NCI-H1092 (cell line): ENCODE measurements around the gene SPATA18.

Source experiments
- DNase-seq: peaks from one replicate; lab custom pipeline; 2025; lab: John Stamatoyannopoulos, UW

The SPATA18 gene, protein sequence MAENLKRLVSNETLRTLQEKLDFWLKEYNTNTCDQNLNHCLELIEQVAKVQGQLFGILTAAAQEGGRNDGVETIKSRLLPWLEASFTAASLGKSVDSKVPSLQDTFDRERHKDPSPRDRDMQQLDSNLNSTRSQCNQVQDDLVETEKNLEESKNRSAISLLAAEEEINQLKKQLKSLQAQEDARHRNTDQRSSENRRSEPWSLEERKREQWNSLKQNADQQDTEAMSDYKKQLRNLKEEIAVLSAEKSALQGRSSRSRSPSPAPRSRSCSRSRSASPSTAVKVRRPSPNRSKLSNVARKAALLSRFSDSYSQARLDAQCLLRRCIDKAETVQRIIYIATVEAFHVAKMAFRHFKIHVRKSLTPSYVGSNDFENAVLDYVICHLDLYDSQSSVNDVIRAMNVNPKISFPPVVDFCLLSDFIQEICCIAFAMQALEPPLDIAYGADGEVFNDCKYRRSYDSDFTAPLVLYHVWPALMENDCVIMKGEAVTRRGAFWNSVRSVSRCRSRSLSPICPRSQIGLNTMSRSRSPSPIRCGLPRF

DNA sequence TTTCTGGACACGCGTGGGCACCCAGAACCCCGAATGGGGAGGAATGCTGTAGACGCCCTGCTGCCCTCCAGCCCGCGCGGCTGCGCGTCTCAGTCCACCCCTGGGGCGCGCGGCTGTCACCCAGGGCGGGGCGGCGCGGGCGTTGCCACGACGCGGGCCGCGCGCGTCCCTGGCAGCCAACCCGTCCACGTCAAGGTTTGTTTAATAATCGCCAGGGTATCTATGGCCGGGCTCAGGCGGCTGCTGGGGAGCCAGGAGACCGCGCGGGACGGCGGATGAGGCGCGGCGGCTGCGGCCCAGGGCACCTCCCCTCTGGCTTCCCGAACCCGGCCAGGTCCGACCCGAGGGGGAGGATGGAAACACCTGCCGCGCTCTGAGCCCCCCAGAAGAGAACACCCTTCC, at the start of gene SPATA18:
TSS of gene SPATA18 (plus strand) at position 92 of the 402 bp plus-strand sequence. CDS start 401 bp downstream, outside the sequence.
- no peak for DNase-seq

DNA sequence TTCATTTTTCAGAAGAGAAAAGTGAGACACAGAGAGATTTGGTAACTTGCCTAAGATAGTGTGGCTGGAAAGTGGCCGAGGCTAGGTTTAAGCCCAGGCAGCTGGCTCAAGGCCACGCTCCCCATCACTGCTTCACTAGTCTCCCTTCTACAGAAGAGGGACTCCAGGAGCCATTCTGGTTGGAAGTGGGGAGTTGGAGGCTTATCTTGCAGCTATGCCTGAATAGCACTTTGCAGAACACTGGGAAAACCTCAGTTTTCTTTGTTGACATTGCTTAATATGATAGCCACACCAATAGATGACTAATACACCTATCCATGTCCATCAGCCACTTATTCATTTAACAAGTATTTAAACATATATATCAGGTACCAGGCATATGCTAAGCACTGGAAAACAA, 49.5 kb upstream of the SPATA18 start:
- no peak for DNase-seq

DNA sequence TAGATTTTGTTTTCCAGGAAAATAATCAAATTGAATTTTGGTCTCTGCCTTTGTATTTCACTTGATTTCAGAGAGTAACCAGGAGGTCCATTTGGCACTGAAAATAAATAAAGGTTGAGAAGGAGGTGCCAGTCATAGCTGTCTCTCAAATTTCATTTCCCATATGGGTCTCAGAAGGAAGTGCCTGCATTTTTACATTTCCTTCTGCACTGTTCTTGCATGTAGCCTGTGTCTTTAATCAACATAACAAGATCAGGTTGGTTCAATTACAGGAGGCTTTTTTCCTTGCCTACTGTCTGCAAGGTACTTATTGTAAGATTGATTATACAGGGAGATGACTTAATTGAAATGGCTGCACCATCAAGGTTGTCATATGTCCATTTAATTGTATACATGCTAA, 46.7 kb upstream of the SPATA18 start:
- DNase-seq, result no peak

DNA sequence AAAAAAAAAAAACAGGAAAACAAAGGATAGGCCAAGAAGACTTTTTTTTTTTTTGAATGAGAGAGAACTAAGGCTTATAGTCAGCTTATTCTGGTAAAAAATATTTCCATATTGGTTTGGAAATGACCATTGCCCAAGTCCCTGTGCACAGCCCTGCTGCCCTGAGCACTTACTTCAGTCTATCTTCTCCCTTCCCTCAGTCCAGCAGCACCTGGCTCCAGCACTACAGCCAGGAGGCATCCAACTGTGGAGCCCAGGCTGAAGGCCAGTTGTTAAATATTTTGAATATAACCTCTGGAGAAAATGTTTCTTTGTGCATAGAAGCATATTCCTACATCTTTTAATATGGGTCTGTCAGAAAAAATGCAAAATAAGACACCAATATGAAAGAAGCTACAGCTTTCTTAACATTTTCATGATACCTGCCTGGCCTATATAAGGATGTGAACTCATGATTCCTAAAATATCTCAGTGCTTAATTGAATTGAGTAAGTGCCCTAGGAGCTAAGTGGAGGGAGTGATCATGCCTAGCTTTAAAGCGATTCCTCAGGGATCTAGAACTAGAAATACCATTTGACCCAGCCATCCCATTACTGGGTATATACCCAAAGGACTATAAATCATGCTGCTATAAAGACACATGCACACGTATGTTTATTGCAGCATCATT, 45.4 kb upstream of the SPATA18 start:
- DNase-seq, result no peak

DNA sequence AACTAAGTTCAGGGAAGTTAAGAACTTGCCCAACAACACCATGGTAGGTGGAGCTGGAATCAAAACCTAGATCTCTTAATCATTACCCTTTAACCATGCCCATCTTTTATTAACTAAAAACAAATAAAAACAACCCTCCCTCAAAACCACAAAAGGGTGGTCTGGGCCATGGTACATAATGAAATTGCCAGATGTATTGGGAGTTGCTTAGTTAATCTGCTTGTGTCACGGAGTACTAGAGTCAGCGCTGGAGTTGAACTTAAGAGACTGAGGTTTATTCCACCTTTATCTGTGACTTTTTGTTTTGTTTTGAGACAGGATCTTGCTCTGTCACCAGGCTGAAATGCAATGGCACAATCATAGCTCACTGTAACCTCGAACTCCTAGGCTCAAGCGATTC, 44.2 kb upstream of the SPATA18 start:
- no peak for DNase-seq

DNA sequence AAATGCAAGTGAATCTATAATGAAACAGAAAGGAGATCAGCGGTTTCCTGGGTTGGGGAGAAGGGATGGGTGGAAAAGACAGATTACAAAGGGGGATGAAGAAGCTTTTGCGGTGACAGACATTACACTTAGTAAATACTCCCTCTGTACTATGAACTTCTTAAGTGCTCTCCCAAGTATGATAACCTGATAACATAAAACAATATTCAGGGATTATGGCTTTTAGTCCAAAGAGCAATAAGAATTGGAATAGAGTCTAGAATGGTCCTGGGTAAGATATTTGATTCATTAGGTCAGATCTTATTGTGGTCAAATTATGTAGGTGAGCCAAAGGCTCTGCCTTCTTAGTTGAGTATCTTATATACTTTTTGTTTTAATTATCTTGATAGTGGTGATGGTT, 40.1 kb upstream of the SPATA18 start:
- no peak for DNase-seq

DNA sequence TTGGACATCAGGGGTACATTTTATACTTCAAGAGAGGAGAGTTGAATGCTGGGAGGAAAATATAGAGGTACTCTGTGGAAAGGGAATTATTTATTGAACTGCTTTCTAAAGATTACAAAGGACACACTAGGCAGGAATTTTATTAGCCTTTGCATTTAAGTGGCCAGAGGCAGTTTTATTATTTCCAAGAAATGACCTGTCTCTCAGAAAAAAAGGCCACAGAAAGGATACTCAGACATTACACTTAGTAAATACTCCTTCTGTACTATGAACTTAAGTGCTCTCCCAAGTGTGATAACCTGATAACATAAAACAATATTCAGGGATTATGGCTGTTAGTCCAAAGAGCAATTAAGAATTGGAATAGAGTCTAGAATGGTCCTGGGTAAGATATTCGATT, 38.5 kb upstream of the SPATA18 start:
- DNase-seq, result no peak

DNA sequence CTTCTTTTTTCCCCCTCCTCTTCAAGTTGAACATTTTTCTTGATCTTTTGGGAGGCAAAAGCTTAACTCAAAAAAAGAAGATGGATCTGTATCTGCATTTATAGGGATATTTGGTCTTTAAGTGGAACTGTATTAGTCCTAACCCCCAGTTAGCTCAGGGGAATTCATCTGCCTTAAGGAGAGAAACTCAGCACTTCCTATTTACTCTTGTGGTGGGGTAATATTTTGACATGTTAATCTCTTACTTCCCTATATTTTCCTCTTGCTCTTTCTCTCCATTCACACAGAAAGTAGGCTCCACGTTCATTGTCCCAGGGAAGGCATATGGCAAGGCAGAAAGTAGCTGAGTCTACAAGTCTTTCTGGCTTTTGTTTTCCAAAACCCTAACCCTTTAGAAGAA, 36.2 kb upstream of the SPATA18 start:
- DNase-seq, result no peak

DNA sequence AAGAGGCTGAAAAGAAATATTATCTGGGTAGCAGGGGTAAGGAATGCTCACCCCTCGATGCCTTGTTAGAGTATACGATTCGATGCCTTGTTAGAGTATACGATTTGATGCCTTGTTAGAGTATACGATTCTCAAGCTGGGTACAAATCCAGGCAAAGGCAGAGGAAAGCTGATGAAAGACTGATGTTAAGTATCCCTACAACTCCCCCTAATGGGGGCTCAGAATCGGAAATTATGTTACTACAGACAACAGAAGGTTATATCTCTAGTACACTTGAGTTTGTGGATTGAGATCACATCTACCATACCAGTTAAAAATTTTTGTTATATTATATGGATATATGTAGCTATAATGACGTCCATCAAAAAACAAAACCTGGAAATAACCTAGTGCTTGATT, 35.7 kb upstream of the SPATA18 start:
- no peak for DNase-seq

DNA sequence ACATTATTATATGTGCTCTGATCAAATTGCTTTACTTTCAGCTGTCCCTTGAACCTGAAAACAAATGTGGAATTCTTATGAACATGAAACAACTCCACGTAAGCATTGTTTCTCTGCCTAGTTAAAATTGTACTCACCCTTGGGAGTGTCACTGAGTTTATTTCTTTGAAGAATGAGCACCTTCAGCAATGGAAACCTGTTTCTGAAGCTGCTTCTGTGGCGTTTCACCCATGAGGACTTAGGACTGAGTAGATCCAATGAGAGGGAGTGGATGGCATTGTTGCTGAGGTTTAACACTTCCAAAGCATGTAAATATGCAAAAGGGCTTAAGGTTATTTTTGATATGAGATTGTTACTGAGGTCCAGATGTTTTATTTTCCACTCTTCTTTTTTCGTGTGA, 34.1 kb upstream of the SPATA18 start:
- DNase-seq, result no peak

DNA sequence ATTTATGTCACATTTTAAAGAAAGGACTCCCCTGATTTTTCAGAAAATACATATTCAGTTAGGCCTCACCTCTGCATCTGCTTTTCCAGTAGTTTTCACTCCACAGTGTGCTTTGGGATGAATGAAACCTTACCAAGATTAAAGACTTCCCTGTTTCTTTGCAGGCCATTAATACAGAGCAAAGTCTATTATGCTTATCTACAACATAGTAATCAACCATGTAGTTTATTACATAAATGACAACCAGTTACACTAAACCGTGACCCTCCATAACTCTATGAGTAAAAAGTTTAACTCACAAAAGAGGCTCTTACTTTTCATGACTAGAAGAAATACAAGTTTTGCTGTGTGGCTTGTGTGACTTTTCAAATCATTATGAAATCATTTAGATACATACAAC, 33.3 kb upstream of the SPATA18 start:
- no peak for DNase-seq

DNA sequence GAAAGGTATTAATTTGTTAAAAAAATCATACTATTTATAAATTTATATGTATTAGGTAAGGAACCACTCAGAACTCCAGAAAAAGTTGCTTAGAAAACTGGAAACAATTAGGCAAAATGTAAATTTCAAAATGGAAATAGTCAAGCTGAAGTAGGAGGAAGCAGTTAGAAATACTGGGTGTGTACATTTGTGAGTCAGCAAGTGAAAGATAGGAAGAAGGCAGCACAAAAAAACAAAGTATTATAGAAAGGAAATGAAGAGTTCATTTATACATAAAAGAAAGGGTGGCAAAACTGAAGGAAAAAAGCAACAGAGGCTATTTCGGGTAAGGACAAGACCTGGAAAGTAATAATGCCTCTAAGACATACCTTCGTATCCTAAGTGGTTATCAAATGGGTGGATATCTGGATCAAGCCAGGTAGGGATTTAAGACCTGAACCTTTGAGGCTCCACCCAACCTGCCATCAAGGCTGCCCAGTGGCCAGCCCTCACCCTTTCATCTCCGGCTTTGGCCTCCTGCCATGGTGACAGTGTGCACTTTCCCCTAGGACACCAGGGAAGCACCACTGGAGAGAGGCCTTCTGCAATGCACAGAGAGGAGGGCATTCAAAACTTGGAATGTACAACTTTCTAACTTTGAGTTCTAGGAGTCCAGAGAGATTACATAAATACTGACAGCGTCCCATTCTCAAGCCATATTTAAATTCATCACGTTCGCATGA, 31.0 kb upstream of the SPATA18 start, which contains the start of gene LRRC66:
TSS of gene LRRC66 (minus strand) at position 428 of the 722 bp plus-strand sequence. CDS start 2,750 bp downstream, outside the sequence.
- DNase-seq, result no peak

DNA sequence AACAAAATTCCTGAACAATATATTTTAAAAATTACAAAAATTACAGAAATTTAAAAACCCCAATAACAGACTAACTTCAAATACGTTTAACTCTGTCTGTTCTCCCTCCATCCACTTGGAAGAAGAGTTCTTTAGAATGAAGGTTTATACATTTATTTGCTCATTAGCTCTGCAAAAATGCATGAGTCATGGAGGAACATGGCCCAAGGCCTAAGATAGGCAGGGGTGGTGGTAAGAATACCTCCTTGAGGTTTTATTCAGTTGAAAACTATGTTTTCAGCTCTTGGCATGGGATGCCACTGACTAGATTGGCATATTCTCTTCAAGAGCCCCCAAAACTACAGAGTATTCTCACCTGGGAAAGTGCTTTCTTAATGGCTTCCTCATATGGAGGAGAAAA, 22.1 kb upstream of the SPATA18 start:
- DNase-seq, result no peak

DNA sequence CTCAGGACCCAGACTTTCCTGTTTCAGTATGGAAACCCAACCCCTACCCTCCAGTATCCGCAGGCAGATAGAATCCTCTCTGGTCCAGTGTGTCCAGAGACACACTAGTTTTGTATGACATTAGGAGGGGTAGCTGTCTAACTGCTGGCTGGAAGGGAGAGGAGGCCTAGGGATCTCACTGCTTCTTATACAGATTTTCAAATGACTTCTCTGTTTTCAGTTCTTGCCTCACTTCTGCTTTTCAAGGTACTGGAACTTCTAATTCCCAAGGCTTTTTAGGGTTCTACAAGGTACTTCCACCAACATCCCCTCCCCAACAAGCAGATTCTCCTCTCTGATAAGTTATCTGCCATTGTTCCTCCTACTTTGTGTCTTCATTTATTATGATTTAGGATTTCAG, 19.1 kb upstream of the SPATA18 start:
- no peak for DNase-seq

DNA sequence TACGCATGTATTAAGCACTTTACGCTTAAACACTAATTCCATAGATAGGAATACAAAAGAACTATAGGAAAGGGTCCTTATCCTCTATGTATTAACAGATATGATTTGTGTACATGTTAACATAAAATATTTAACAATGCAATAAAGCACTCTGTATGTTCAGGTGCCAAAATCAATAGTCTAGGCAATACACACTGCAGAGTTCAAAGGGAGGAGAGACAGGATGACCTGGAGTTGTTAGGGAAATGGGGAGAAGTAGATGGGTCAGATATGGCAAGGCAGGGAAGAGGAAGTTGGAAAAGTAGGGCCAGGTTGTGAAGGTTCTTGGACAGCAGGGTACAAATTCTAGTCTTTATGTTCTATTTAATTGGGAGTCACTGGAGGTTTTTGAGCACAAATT, 15.9 kb upstream of the SPATA18 start:
- no peak for DNase-seq

DNA sequence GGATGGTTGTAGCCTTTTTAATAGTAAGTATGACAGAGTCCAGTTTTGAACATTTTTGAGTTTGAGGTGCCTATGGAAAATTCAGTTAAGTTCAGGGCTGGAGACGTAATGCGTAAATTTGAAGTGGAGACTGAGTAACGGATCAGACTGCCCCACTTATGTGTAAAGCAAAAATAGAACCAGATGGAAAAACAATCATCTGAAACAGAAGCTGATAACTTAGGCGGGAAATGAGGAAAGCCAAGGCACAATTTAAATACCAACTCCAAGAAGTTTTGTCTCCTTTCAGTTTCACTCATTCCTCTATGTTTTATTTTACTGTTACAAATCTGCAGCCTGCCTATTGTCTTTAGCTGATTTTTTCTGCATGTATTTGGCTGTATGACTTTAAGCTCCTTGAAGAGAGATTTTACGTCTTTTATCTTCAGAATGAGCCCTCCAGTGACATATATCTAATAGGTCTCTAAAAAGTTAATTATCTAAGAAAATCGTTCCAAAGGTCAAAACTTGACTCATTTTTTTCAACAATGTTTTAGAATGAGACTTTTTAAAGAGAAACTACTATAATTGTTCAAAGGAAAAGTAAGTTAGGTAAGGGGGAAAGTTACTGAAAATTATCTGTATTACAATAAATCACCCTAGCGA, 14.1 kb upstream of the SPATA18 start:
- no peak for DNase-seq

DNA sequence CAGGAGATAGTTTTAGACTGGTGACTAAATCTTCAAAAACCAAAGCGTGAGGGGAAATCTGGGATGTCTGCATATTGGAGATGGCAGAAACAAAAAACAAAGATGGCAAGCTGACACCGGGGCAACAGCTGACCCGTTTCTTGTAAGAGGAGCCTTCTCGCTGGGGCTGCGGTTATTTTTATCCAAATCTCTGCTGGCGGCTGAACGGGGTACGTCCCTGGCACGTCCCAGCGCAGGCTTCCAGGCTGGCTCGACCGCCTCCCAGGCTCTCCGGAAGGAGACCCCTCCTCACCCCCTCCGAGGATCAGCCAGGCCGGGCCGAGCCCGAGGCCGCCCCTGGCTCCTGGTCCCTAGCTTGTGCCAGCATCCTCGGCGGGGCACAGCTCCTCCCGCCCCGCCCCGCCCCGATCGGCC, 13.4 kb upstream of the SPATA18 start:
- DNase-seq, result peak; percentile 48

DNA sequence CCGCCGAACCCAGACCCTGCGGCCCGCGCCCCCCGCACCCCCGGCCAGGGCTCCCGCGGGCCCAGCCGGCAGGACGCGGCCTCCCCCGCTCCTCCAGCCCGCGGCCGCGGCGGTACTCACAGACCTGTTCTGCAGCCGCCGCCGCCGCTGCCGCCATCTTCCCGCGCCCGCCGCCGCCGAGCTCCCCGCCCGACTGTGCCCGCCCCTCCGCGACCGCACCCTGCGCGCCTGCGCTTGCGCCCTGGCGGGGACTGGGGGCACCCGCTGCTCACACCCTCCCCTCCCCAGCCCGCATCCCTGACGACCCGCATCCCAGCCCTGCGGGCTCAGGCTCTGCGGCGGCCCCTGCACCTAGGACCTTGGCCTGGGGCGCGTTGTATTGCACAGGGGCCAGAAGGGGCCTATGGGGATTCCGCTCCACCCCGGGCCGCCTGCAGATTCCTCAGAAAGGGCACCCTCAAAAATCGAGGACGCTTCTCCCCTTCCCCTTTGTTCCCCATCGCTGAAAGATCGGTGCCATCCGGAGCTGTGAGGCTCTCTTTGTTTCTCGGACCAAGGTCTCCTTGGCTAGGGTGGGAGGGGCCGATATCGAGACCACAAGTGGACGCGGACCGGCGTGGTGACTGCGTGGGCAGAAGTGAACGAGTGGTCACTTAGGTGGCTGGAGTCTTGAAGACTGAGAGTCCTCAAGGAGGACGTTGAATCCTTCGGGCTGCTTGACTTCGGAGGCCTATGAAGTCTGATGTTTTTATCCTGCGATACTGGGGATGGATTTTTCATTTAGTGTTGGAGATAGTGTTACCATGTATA, 12.8 kb upstream of the SPATA18 start, which contains the start of gene SGCB:
TSS of gene SGCB (minus strand) at position 197 of the 810 bp plus-strand sequence. CDS start at position 157, 40 bp downstream.
- peak; percentile 67 for DNase-seq

DNA sequence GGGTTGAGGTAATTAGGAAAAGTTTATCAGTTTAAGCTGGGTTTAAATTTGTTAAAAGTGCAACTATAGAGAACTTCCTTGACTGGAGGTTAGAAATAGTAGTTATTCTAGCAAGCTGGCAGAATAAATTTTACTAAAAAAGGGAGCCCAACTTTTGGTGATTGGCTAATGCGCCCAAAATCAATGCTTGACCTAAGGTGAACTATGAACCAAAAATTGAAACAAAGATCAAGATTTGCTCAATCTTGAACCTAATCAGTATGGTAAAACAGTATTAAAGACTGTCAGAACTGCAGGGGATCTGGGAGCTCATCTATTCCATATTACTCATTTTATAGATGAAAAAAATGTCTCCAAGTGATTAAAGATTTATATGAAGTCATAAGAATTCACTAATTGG, 6.1 kb upstream of the SPATA18 start:
- no peak for DNase-seq

DNA sequence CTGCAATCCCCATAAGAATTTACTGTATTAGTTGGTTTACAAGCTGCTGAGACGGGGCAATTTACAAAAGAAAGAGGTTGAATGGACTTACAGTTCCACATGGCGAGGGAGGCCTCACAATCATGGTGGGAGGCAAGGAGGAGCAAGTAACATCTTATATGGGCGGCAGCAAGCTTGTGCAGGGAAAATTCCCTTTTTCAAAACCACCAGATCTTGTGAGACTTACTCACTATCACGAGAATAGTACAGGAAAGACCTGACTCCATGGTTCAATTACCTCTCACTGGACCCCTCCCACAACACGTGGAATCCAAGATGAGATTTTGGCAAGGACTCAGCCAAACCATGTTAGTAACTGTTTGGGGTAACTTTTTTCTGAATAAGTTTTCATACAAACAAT, 1.8 kb upstream of the SPATA18 start:
- no peak for DNase-seq
